Endodermal cell (in vitro differentiated cells): ENCODE measurements around the gene SCN8A. TPM values are rescaled to one million over a fixed set of nuclear protein-coding genes. Genes with fewer than 3 reads are reported as not detected.

Source experiments
- DNase-seq: peaks from one replicate; pipeline ENCODE4 v3.0.0-alpha.2; 2017
- H3K27ac ChIP-seq: 2 replicates; pipeline ENCODE4 v1.5.1; 2013; ENCODE audit warnings: mild to moderate bottlenecking, low read depth, low read length, moderate library complexity
- H3K27me3 ChIP-seq: 2 replicates; pipeline ENCODE4 v1.6.1; 2013; ENCODE audit warnings: mild to moderate bottlenecking, low read length, moderate library complexity; ENCODE audit not compliant: insufficient read depth, control insufficient read depth, poor library complexity, severe bottlenecking
- H3K36me3 ChIP-seq: 2 replicates; pipeline ENCODE4 v1.7.0; 2013; ENCODE audit warnings: mild to moderate bottlenecking, low read length, moderate library complexity; ENCODE audit not compliant: control insufficient read depth, insufficient read depth
- H3K4me1 ChIP-seq: one replicate; pipeline ENCODE4 v1.7.0; 2013; ENCODE audit warnings: low read length; ENCODE audit not compliant: control insufficient read depth, insufficient read depth
- H3K4me3 ChIP-seq: 2 replicates; pipeline ENCODE4 v1.5.1; 2013; ENCODE audit warnings: mild to moderate bottlenecking, low read length, moderate library complexity
- H3K9ac ChIP-seq: 2 replicates; pipeline ENCODE4 v1.6.1; 2013; ENCODE audit warnings: mild to moderate bottlenecking, low read length, moderate library complexity; ENCODE audit not compliant: poor library complexity, severe bottlenecking; ENCODE audit errors: extremely low read depth
- H3K9me3 ChIP-seq: 2 replicates; pipeline ENCODE4 v1.6.1; 2013; ENCODE audit warnings: mild to moderate bottlenecking, low read length, moderate library complexity; ENCODE audit not compliant: control insufficient read depth
- H3K27ac Mint-ChIP-seq: 2 replicates; pipeline ENCODE4 v1.8.0; 2020; ENCODE audit warnings: mixed read lengths
- H3K27me3 Mint-ChIP-seq: 2 replicates; pipeline ENCODE4 v1.8.0; 2021; ENCODE audit warnings: mild to moderate bottlenecking, mixed read lengths; ENCODE audit not compliant: insufficient read depth
- H3K36me3 Mint-ChIP-seq: 2 replicates; pipeline ENCODE4 v1.8.0; 2020; ENCODE audit warnings: low read depth, mixed read lengths
- H3K4me1 Mint-ChIP-seq: 2 replicates; pipeline ENCODE4 v1.8.0; 2020; ENCODE audit warnings: mixed read lengths
- H3K4me3 Mint-ChIP-seq: 2 replicates; pipeline ENCODE4 v1.8.0; 2020; ENCODE audit warnings: mild to moderate bottlenecking, moderate library complexity, mixed read lengths
- H3K9me3 Mint-ChIP-seq: 2 replicates; pipeline ENCODE4 v1.8.0; 2020; ENCODE audit warnings: mild to moderate bottlenecking, mixed read lengths
- WGBS, 2 experiments: methylation state at CpG; one replicate each; pipeline versions ENCODE4 v1.1.5 to v1.1.7; 2013; ENCODE audit warnings: missing lambda C conversion rate in 2 of 2, mixed read lengths in 1 of 2; ENCODE audit not compliant: insufficient coverage in 1 of 2, insufficient read length in 1 of 2; 5-methylcytosine and 5-hydroxymethylcytosine counted together
- total RNA-seq, 2 donors: library from RNA; stranded (reverse); fragmentation: NEBNext Ultra II Directional in 1 of 2; extraction: Animal tissue kit (Norgen Biotek cat#: 25700) in 1 of 2; gene quantifications; 2 replicates in 1 of 2; 3 replicates in 1 of 2; pipeline ENCODE4 v1.2.1, GENCODE V29; 2021
- TF ChIP-seq, protein P1 (sequence below): fragments of 200-600 bp; sonication (generic); conservative IDR thresholded peaks from 2 replicates; pipeline ENCODE4 v1.5.0; 2021; ENCODE audit warnings: antibody characterized with exemption, mild to moderate bottlenecking

Gene SCN8A
- total RNA-seq, 2 donors from 2014 or later: 9.5 to 9.7 TPM

DNA sequence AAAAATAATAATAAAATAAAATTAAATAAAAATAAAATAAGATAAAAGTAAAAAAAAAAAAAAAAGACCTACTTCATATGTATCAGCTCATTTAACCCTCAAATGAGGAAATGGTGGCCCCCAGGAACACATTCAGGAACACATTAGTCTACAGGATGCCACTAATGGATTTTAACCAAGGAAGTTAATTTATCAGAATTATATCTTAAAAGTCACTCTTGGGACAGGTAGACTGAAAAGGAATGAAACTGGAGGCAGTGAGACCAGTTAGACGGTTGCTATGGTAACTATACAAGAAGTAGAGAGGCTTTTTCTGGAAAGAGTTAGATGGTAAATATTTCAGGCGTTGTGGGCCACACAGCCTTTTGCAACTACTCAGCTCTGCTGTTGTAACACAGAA lies 54.9 kb downstream of the SCN8A start:
- no peak for DNase-seq
- H3K27ac Mint-ChIP-seq: no peak overlapping the region
- Histone ChIP-seq H3K4me1 (no peaks in the 10 kb centered on the region), H3K9ac (no peak overlapping the region), H3K9me3 (peaks cover 36% of the 10 kb centered on the region), H3K27me3 (no peaks in the 10 kb centered on the region), H3K4me3 (no peak overlapping the region), H3K36me3 (no peaks in the 10 kb centered on the region), H3K27ac (no peak overlapping the region)
- peaks cover 29% of the 10 kb centered on the region for H3K36me3 Mint-ChIP-seq
- TF ChIP-seq, protein P1, sequence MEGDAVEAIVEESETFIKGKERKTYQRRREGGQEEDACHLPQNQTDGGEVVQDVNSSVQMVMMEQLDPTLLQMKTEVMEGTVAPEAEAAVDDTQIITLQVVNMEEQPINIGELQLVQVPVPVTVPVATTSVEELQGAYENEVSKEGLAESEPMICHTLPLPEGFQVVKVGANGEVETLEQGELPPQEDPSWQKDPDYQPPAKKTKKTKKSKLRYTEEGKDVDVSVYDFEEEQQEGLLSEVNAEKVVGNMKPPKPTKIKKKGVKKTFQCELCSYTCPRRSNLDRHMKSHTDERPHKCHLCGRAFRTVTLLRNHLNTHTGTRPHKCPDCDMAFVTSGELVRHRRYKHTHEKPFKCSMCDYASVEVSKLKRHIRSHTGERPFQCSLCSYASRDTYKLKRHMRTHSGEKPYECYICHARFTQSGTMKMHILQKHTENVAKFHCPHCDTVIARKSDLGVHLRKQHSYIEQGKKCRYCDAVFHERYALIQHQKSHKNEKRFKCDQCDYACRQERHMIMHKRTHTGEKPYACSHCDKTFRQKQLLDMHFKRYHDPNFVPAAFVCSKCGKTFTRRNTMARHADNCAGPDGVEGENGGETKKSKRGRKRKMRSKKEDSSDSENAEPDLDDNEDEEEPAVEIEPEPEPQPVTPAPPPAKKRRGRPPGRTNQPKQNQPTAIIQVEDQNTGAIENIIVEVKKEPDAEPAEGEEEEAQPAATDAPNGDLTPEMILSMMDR: no peak
- peaks cover 37% of the 10 kb centered on the region for H3K9me3 Mint-ChIP-seq
- H3K27me3 Mint-ChIP-seq: no peaks in the 10 kb centered on the region
- WGBS, 2 experiments: 98% methylated on average over 2 of the region's 2 CpGs; no CpG with 5 or more reads in 1 of the 2 experiments
- H3K4me1 Mint-ChIP-seq: peaks cover 5% of the 10 kb centered on the region
- H3K4me3 Mint-ChIP-seq: no peak overlapping the region

DNA sequence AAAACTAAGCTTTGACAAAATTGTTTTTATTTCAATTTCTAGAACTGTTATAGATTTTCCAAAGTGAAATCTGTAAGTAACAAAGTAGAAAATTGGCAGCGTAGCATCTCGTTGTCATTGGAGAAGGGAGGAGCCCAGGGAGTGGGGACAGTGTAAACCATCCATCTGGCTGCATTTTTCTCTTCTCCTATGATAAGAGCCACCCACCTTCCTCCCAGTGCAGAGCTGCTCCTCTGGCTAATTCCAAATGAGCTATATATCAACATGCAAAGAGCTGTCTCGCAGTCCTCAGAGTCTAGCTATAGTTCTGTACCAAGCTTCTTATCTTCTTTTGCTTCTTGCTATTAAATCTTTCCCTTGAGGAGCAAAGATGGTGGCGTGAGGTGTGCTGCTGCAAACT lies 56.6 kb downstream of the SCN8A start:
- peaks cover 29% of the 10 kb centered on the region for H3K36me3 Mint-ChIP-seq
- 92% methylated on average over 3 to 4 of the region's 4 CpGs for WGBS, 2 experiments
- no peaks in the 10 kb centered on the region for H3K27me3 ChIP-seq
- no peak overlapping the region for H3K4me3 ChIP-seq
- peaks cover 36% of the 10 kb centered on the region for H3K9me3 ChIP-seq
- no peaks in the 10 kb centered on the region for H3K4me1 ChIP-seq
- TF ChIP-seq, protein P1: no peak
- H3K4me3 Mint-ChIP-seq: no peak overlapping the region
- H3K4me1 Mint-ChIP-seq: no peaks in the 10 kb centered on the region
- H3K9me3 Mint-ChIP-seq: peaks cover 41% of the 10 kb centered on the region
- no peaks in the 10 kb centered on the region for H3K27me3 Mint-ChIP-seq
- DNase-seq: no peak
- H3K9ac ChIP-seq: no peak overlapping the region
- no peak overlapping the region for H3K27ac ChIP-seq
- no peaks in the 10 kb centered on the region for H3K36me3 ChIP-seq
- no peak overlapping the region for H3K27ac Mint-ChIP-seq

DNA sequence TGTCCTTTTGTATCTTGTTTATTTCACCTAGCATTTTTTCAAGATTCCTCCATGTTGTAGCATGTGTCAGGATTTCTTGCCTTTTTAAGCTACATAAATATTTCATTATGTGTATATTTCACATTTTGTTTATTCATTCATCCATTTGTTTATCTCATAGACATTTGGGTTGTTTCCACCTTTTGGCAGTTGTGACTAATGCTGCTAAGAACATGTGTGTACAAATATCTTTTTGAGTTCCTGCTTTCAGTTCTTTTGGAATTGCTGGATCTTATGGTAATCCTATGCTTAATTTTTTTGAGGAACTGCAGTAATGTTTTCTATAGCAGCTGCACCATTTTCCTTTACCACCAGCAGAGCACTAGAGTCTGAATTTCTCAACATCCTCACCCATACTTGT lies 62.4 kb downstream of the SCN8A start:
- Mint-ChIP-seq H3K4me1 (no peaks in the 10 kb centered on the region), H3K4me3 (no peak overlapping the region), H3K36me3 (peaks cover 20% of the 10 kb centered on the region), H3K27me3 (no peaks in the 10 kb centered on the region), H3K27ac (no peak overlapping the region), H3K9me3 (peaks cover 28% of the 10 kb centered on the region)
- Histone ChIP-seq H3K9ac (no peak overlapping the region), H3K4me3 (no peak overlapping the region), H3K9me3 (peaks cover 18% of the 10 kb centered on the region), H3K36me3 (no peaks in the 10 kb centered on the region), H3K27ac (no peak overlapping the region), H3K27me3 (no peaks in the 10 kb centered on the region), H3K4me1 (no peaks in the 10 kb centered on the region)
- TF ChIP-seq, protein P1: no peak
- DNase-seq: no peak
